NOMO-1 (cell line): ENCODE data around the gene GATA1.

ENCODE experiments used
- DNase-seq, 2 experiments: peaks; one replicate each; lab custom pipeline; 2025; ENCODE audit not compliant: unreplicated experiment in 2 of 2; lab: John Stamatoyannopoulos, UW

GATA1 gene

GRCh38 chrX:48786341-48786800 lies at the start of gene GATA1:
TSS of gene GATA1 (plus strand) at chrX:48786590. CDS start at chrX:48791110, 4,520 bp downstream.
- no peak for DNase-seq

GRCh38 chrX:48736878-48737212 lies 49.5 kb upstream of the GATA1 start:
- DNase-seq, result no peak

- peak; percentile 87 to 90 for DNase-seq
Measured at GRCh38 chrX:48737213-48737938, 49.0 kb upstream of the GATA1 start.

- no peak for DNase-seq
Measured at GRCh38 chrX:48737940-48738339, 48.5 kb upstream of the GATA1 start.

- DNase-seq, result no peak
Measured at GRCh38 chrX:48741834-48742233, 44.6 kb upstream of the GATA1 start.

- no peak for DNase-seq
Measured at GRCh38 chrX:48745222-48745621, 41.2 kb upstream of the GATA1 start.

GRCh38 chrX:48747415-48748016 lies 38.9 kb upstream of the GATA1 start:
- no peak for DNase-seq

GRCh38 chrX:48749182-48749581 lies 37.2 kb upstream of the GATA1 start:
- no peak for DNase-seq

GRCh38 chrX:48751343-48751742 lies 35.0 kb upstream of the GATA1 start:
- DNase-seq, result no peak

GRCh38 chrX:48752498-48752897 lies 33.9 kb upstream of the GATA1 start:
- DNase-seq, result no peak

GRCh38 chrX:48753708-48754228 lies 32.6 kb upstream of the GATA1 start:
- no peak for DNase-seq

- no peak for DNase-seq
Measured at GRCh38 chrX:48754238-48754637, 32.2 kb upstream of the GATA1 start.

GRCh38 chrX:48761674-48762471 lies 24.5 kb upstream of the GATA1 start, which contains the start of gene GLOD5:
TSS of gene GLOD5 (plus strand) at chrX:48761747. CDS start at chrX:48761791, 44 bp downstream.
- no peak for DNase-seq

- no peak for DNase-seq
Measured at GRCh38 chrX:48769230-48769629, 17.2 kb upstream of the GATA1 start.

- no peak for DNase-seq
Measured at GRCh38 chrX:48770296-48770695, 16.1 kb upstream of the GATA1 start.

GRCh38 chrX:48772602-48773001 lies 13.8 kb upstream of the GATA1 start:
- DNase-seq, result no peak

- DNase-seq, result no peak
Measured at GRCh38 chrX:48776818-48777439, 9.5 kb upstream of the GATA1 start.

GRCh38 chrX:48779399-48779798 lies 7.0 kb upstream of the GATA1 start:
- DNase-seq, result no peak

- DNase-seq, result no peak
Measured at GRCh38 chrX:48781705-48782104, 4.7 kb upstream of the GATA1 start.

- no peak for DNase-seq
Measured at GRCh38 chrX:48782216-48782615, 4.2 kb upstream of the GATA1 start.

GRCh38 chrX:48782795-48783194 lies 3.6 kb upstream of the GATA1 start:
- no peak for DNase-seq
